Neural crest cell (in vitro differentiated cells): ENCODE data around the gene RERE. TPM values are rescaled to one million over a fixed set of nuclear protein-coding genes. Genes with fewer than 3 reads are reported as not detected.

Experiments
- DNase-seq: peaks from one replicate; pipeline ENCODE4 v3.0.0; 2021; ENCODE audit warnings: low read depth, mixed read lengths, low spot score
- H3K27ac Mint-ChIP-seq: one replicate; pipeline ENCODE4 v1.8.0; 2021; ENCODE audit warnings: mild to moderate bottlenecking, mixed read lengths; ENCODE audit not compliant: unreplicated experiment
- H3K27me3 Mint-ChIP-seq: 2 replicates; pipeline ENCODE4 v1.8.0; 2021; ENCODE audit warnings: low read depth, mild to moderate bottlenecking, mixed read lengths
- H3K36me3 Mint-ChIP-seq: 2 replicates; pipeline ENCODE4 v1.8.0; 2021; ENCODE audit warnings: low read depth, mild to moderate bottlenecking, mixed read lengths
- H3K4me1 Mint-ChIP-seq: 2 replicates; pipeline ENCODE4 v1.8.0; 2021; ENCODE audit warnings: mixed read lengths
- H3K4me3 Mint-ChIP-seq: one replicate; pipeline ENCODE4 v1.8.0; 2021; ENCODE audit warnings: mild to moderate bottlenecking, mixed read lengths
- H3K9me3 Mint-ChIP-seq: 2 replicates; pipeline ENCODE4 v1.8.0; 2021; ENCODE audit warnings: mixed read lengths
- total RNA-seq: library from RNA; stranded (reverse); gene quantifications from 2 replicates; pipeline ENCODE4 v1.2.1, GENCODE V29; 2021
- TF ChIP-seq, protein P1 (sequence below): fragments of 200-600 bp; sonication (generic); conservative IDR thresholded peaks from 2 replicates; pipeline ENCODE4 v1.5.0; 2021; ENCODE audit warnings: antibody characterized with exemption, mild to moderate bottlenecking

Gene RERE
- total RNA-seq, 1 donor from 2014 or later, result 122 TPM

DNA sequence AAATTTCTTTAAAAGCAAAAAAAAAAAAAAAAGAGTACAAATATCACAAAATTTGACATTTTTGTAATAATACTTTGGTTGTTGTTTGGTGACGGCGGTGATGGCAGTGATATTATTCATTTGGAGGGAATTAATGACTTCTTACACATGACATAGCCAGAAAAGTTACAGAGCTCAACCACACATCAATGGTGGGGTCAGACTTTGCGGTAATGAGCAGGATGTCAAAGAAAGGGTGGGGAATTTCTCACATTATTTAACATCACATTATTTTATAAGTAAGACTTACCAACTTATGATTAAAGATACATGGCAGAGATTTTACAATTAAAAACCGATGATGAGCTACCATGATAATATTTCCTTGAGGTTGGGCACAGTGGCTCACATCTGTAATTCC is 248.2 kb downstream of the RERE start:
- no peak for DNase-seq
- Mint-ChIP-seq H3K27ac (no peak overlapping the region), H3K4me3 (no peak overlapping the region), H3K4me1 (peaks cover 28% of the 10 kb centered on the region), H3K36me3 (no peaks in the 10 kb centered on the region), H3K27me3 (no peaks in the 10 kb centered on the region), H3K9me3 (no peaks in the 10 kb centered on the region)
- TF ChIP-seq, protein P1, sequence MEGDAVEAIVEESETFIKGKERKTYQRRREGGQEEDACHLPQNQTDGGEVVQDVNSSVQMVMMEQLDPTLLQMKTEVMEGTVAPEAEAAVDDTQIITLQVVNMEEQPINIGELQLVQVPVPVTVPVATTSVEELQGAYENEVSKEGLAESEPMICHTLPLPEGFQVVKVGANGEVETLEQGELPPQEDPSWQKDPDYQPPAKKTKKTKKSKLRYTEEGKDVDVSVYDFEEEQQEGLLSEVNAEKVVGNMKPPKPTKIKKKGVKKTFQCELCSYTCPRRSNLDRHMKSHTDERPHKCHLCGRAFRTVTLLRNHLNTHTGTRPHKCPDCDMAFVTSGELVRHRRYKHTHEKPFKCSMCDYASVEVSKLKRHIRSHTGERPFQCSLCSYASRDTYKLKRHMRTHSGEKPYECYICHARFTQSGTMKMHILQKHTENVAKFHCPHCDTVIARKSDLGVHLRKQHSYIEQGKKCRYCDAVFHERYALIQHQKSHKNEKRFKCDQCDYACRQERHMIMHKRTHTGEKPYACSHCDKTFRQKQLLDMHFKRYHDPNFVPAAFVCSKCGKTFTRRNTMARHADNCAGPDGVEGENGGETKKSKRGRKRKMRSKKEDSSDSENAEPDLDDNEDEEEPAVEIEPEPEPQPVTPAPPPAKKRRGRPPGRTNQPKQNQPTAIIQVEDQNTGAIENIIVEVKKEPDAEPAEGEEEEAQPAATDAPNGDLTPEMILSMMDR, result no peak

DNA sequence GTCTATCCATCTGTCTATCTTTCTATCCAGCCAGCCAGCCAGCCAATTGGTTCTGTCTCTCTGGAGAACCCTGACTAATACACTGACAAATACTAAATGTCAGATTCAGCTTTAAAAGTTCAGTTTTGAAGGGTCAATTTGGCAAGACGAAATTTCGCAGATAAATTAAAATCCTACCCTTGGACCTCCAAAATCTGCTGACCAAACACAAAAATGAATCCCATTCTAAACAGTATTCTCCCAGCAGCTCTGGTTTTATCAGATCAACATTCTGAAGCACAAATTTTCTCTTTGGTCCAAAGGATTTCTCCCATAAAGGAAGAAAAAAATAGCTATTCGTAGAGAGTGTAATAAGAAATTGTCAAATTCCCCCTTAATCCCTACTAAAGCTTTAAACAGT is 248.6 kb downstream of the RERE start:
- H3K36me3 Mint-ChIP-seq, result no peaks in the 10 kb centered on the region
- H3K4me1 Mint-ChIP-seq, result peaks cover 28% of the 10 kb centered on the region
- H3K4me3 Mint-ChIP-seq, result no peak overlapping the region
- DNase-seq, result no peak
- H3K27ac Mint-ChIP-seq, result no peak overlapping the region
- TF ChIP-seq, protein P1, result no peak
- H3K9me3 Mint-ChIP-seq, result no peaks in the 10 kb centered on the region
- no peaks in the 10 kb centered on the region for H3K27me3 Mint-ChIP-seq

DNA sequence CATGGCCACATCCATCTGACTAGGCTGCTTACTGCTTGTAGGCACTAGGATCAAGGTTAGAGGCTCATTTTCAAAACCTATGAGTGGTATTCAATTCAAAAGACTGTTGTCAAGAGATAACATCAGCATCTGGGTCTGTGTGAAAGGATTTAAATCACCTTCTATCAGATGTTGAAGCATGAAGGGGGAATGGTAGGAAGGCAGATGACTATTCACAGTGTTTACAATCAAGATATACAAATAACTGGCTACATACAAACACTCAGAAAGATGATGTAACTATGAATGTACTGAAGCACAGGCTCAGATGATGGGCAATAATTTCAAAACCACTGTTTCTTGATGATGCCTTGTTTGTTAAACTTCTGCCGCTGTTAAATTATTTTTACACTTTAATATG is 250.3 kb downstream of the RERE start:
- DNase-seq, result no peak
- no peaks in the 10 kb centered on the region for H3K27me3 Mint-ChIP-seq
- H3K9me3 Mint-ChIP-seq, result no peaks in the 10 kb centered on the region
- no peak overlapping the region for H3K27ac Mint-ChIP-seq
- peaks cover 31% of the 10 kb centered on the region for H3K4me1 Mint-ChIP-seq
- TF ChIP-seq, protein P1, result no peak
- H3K4me3 Mint-ChIP-seq, result no peak overlapping the region
- no peaks in the 10 kb centered on the region for H3K36me3 Mint-ChIP-seq

DNA sequence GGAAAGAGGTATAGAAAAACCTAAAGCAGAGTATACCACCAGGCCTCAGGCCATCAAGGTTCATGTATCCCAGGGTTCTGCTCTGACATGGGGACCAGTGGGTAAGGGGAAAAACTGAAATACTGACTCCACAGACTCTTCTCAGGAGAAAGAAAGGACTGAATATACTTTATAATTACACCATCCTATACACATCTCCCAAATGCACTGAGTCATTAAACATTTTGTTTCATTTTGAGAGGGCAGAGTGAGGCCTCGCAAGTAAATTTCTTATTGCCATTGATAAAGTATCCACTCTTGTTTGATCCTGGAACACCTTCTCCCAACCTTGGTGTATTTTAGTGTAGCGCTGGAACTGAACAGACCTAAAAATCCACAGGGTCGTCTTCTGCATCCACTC is 251.6 kb downstream of the RERE start:
- TF ChIP-seq, protein P1, result no peak
- Mint-ChIP-seq H3K4me1 (peaks cover 24% of the 10 kb centered on the region), H3K4me3 (no peak overlapping the region), H3K27me3 (no peaks in the 10 kb centered on the region), H3K36me3 (no peaks in the 10 kb centered on the region), H3K9me3 (no peaks in the 10 kb centered on the region), H3K27ac (no peak overlapping the region)
- no peak for DNase-seq

DNA sequence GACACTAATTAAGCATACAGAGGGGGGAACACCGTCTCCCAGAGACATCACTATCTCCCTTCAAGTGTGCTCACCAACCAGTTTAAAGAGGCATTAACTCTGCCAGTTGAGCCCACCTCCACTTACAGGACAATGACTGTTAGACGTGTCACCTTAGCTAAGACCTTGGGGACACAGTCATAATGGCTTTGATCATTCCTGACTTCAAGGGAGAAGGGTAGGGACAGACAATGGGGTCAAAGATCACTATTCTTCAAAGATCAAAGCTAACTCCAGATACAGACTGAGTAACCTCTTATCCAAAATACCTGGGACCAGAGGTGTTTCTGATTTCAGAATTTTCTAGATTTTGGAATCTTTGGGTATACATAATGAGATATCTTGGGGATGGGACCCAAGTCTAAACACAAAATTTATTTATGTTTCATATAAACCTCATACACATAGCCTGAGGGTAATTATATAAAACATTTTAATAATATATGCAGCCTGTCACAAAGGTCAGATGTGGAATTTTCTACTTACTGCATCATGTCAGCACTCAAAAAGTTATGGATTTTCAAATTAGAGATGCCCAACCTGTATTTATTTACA is 253.4 kb downstream of the RERE start:
- no peak for DNase-seq
- TF ChIP-seq, protein P1, result no peak
- no peaks in the 10 kb centered on the region for H3K27me3 Mint-ChIP-seq
- H3K36me3 Mint-ChIP-seq, result no peaks in the 10 kb centered on the region
- H3K27ac Mint-ChIP-seq, result no peak overlapping the region
- H3K9me3 Mint-ChIP-seq, result no peaks in the 10 kb centered on the region
- no peak overlapping the region for H3K4me3 Mint-ChIP-seq
- H3K4me1 Mint-ChIP-seq, result peaks cover 19% of the 10 kb centered on the region
